Right lobe of liver (tissue), 6 donors: ENCODE results near the gene SPATA20. TPM values are rescaled to one million over a fixed set of nuclear protein-coding genes. Genes with fewer than 3 reads are reported as not detected.

Source experiments
- ATAC-seq, 4 donors: fragments of 200-7000 bp; cut with Tn5 transposase; one replicate each; pipeline ENCODE4 v1.9.1; 2020; ENCODE audit warnings: mild to moderate bottlenecking in 4 of 4, moderate library complexity in 4 of 4
- DNase-seq, 3 donors: peaks; one replicate each; pipeline ENCODE4 v3.0.0-alpha.2; 2020
- H3K27ac ChIP-seq, 3 donors: fragments of 200-600 bp; one replicate each; pipeline ENCODE4 v1.8.0; 2022
- H3K27me3 ChIP-seq, 2 donors: fragments of 200-600 bp; one replicate each; pipeline ENCODE4 v1.8.0; 2022
- H3K36me3 ChIP-seq, 4 donors: fragments of 200-600 bp; sonication (generic) in 1 of 4; one replicate each; pipeline versions ENCODE4 v1.5.1 to v1.8.0; 2017 to 2022; ENCODE audit warnings: control low read depth in 1 of 4
- H3K4me1 ChIP-seq, 4 donors: fragments of 200-600 bp; sonication (generic) in 1 of 4; one replicate each; pipeline versions ENCODE4 v1.5.1 to v1.8.0; 2017 to 2022; ENCODE audit warnings: control low read depth in 1 of 4
- H3K4me3 ChIP-seq, 3 donors: fragments of 200-600 bp; one replicate each; pipeline ENCODE4 v1.8.0; 2022
- H3K9me3 ChIP-seq, 4 donors: fragments of 200-600 bp; sonication (generic) in 1 of 4; one replicate each; pipeline versions ENCODE4 v1.5.1 to v1.8.0; 2017 to 2022; ENCODE audit warnings: control low read depth in 1 of 4
- CTCF ChIP-seq, 4 donors: fragments of 200-600 bp in 3 of 4; fragments of 450-650 bp in 1 of 4; IDR thresholded peaks; one replicate each; pipeline versions ENCODE4 v1.5.1 to v1.8.0; 2016 to 2022; ENCODE audit warnings: antibody characterized with exemption in 4 of 4, mild to moderate bottlenecking in 2 of 4
- POLR2A ChIP-seq: fragments of 450-650 bp; IDR thresholded peaks from one replicate; pipeline ENCODE4 v1.6.1; 2017; ENCODE audit warnings: antibody characterized with exemption, mild to moderate bottlenecking
- WGBS: methylation state at CpG from one replicate; pipeline ENCODE4 v1.1.6; 2018; ENCODE audit warnings: low coverage, low lambda C conversion rate; ENCODE audit not compliant: insufficient coverage; ENCODE audit errors: missing lambda C conversion rate; 5-methylcytosine and 5-hydroxymethylcytosine counted together
- intact Hi-C, 2 donors: fragments of 100-400 bp; cut with DNase I; formaldehyde crosslinking; loops; one replicate each; pipeline versions ENCODE4 v1.11.2 to v1.14.1; 2022
- total RNA-seq, 6 experiments: library from RNA; depleted of rRNA in 2 of 6; stranded (reverse); fragments of >200 nt in 2 of 6; fragmentation: NEBNext Ultra II Directional in 3 of 6; extraction: Animal tissue kit (Norgen Biotek cat#: 25700) in 3 of 6; gene quantifications; one replicate each; pipeline versions ENCODE4 v1.1.0 to v1.2.4, GENCODE V29; 2016 to 2023
- donor health status: DM: no; HTN: yes; CAD: no.
- donor health status: DM: no; HTN: no; CAD: no.
- donor health status: DM: no; HTN: no; CAD: no.
- donor health status: DM: no; HTN: yes; CAD: no.
- donor health status: DM: no; HTN: yes; CAD: no.

Gene SPATA20
- total RNA-seq, 6 experiments from 2014 or later = 29.6 to 203 (median 34.2) TPM

GRCh38 chr17:50562242-50563091, 15.5 kb downstream of the SPATA20 start:
- no peaks in the 10 kb centered on the region for H3K9me3 ChIP-seq
- H3K4me1 ChIP-seq = peaks cover 0 to 22% (median 6%) of the 10 kb centered on the region in 4 donors
- ATAC-seq = no peak
- WGBS = 9% methylated on average over 9 of the region's 22 CpGs
- peaks cover 4 to 29% of the 10 kb centered on the region in 2 donors for H3K27me3 ChIP-seq
- H3K36me3 ChIP-seq = no peaks in the 10 kb centered on the region
- intact Hi-C loops = no loop called here
- DNase-seq = no peak
- H3K4me3 ChIP-seq = no peak overlapping the region
- no peak overlapping the region for H3K27ac ChIP-seq
- TF ChIP-seq POLR2A (no peak), CTCF (IDR thresholded peaks at IDR 0.05) (no peak)

- ATAC-seq = no peak
- no peak for DNase-seq
- Histone ChIP-seq H3K9me3 (no peaks in the 10 kb centered on the region), H3K4me1 (peaks cover 0 to 22% (median 6%) of the 10 kb centered on the region in 4 donors), H3K4me3 (no peak overlapping the region), H3K27ac (no peak overlapping the region), H3K27me3 (peaks cover 4 to 29% of the 10 kb centered on the region in 2 donors), H3K36me3 (no peaks in the 10 kb centered on the region)
- intact Hi-C loops = no loop called here
- 65% methylated on average over 2 of the region's 4 CpGs for WGBS
- no peak for TF ChIP-seq POLR2A
- TF ChIP-seq CTCF (IDR thresholded peaks at IDR 0.05) = no peak
Measured at GRCh38 chr17:50563092-50563511, 16.1 kb downstream of the SPATA20 start.

GRCh38 chr17:50564916-50565315, 17.9 kb downstream of the SPATA20 start:
- ATAC-seq = no peak
- Histone ChIP-seq H3K36me3 (no peaks in the 10 kb centered on the region), H3K4me3 (no peak overlapping the region), H3K27ac (no peak overlapping the region), H3K4me1 (peaks cover 0 to 16% (median 3%) of the 10 kb centered on the region in 4 donors), H3K27me3 (peaks cover 4 to 18% of the 10 kb centered on the region in 2 donors), H3K9me3 (no peaks in the 10 kb centered on the region)
- intact Hi-C loops = loop anchor here in 1 of 2 donors (5.0 kb wide), 1 partner anchor 52 kb away; no protein-coding TSS in a partner anchor
- TF ChIP-seq CTCF (IDR thresholded peaks at IDR 0.05) (no peak), POLR2A (no peak)
- DNase-seq = no peak
- WGBS = 24% methylated on average over 18 of the region's 19 CpGs

- Histone ChIP-seq H3K27me3 (peaks cover 4 to 14% of the 10 kb centered on the region in 2 donors), H3K4me1 (peaks cover 0 to 9% (median 0%) of the 10 kb centered on the region in 4 donors), H3K9me3 (no peaks in the 10 kb centered on the region), H3K27ac (no peak overlapping the region), H3K4me3 (no peak overlapping the region), H3K36me3 (no peaks in the 10 kb centered on the region)
- ATAC-seq = no peak
- TF ChIP-seq POLR2A = no peak
- TF ChIP-seq CTCF (IDR thresholded peaks at IDR 0.05) = no peak
- intact Hi-C loops = loop anchor here in 1 of 2 donors (5.0 kb wide), 1 partner anchor 52 kb away; no protein-coding TSS in a partner anchor
- no peak for DNase-seq
- 18% methylated on average over 7 of the region's 10 CpGs for WGBS
Measured at GRCh38 chr17:50565402-50566350, 18.7 kb downstream of the SPATA20 start.
